GM12878 (cell line): ENCODE data around the gene SPOCK1. TPM values are rescaled to one million over a fixed set of nuclear protein-coding genes. Genes with fewer than 3 reads are reported as not detected.

Experiments
- ATAC-seq: fragments of 200-7000 bp; cut with Tn5 transposase; 3 replicates; pipeline ENCODE4 v1.9.1; 2020; ENCODE audit warnings: mild to moderate bottlenecking, moderate library complexity
- BruUV-seq: library from RNA; stranded (reverse); fragments of 400-500 nt; replicated peaks from 2 replicates; lab custom pipeline; 2021; lab: Mats Ljungman, UMichigan
- CTCF ChIA-PET: fragments of 300-600 bp; sonication (Branson Sonifier 250); formaldehyde crosslinking; extraction: SDS; loops from one replicate; lab custom pipeline; 2021; ENCODE audit warnings: inconsistent platforms; lab: Yijun Ruan, JAX
- POLR2A ChIA-PET: fragments of 350-600 bp; formaldehyde crosslinking; extraction: SDS; loops from one replicate; lab custom pipeline; 2021; ENCODE audit warnings: inconsistent platforms; lab: Charles Lee
- RAD21 ChIA-PET: fragments of 300-600 bp; sonication (Branson Sonifier 250); formaldehyde crosslinking; loops from one replicate; lab custom pipeline; 2023; ENCODE audit warnings: antibody characterized with exemption; ENCODE audit not compliant: unreplicated experiment; lab: Charles Lee
- SMC1A ChIA-PET: fragments of 300-600 bp; sonication (Branson Sonifier 250); formaldehyde crosslinking; loops from one replicate; lab custom pipeline; 2023; ENCODE audit not compliant: unreplicated experiment, uncharacterized antibody; lab: Charles Lee
- DNase-seq: peaks from one replicate; pipeline ENCODE4 v3.0.0-alpha.2; 2011; ENCODE audit warnings: low read depth, low spot score
- FAIRE-seq: peaks from 3 replicates; lab custom pipeline; 2011; peaks lifted over from hg19 to GRCh38; lab: Jason Lieb, UNC
- H2AFZ ChIP-seq: 2 replicates; pipeline ENCODE4 v1.6.0; 2011; ENCODE audit warnings: low read depth, low read length, control low read depth; ENCODE audit not compliant: control insufficient read depth
- H3K27ac ChIP-seq: 2 replicates; pipeline ENCODE4 v1.5.1; 2011; ENCODE audit warnings: control low read depth; ENCODE audit not compliant: control insufficient read depth, insufficient read depth
- H3K27me3 ChIP-seq, 2 experiments: replicated peaks in 1 of 2; 2 replicates each; pipeline versions ENCODE4 v1.6.0 to v1.6.1; 2011; ENCODE audit warnings: low read length in 1 of 2; ENCODE audit not compliant: control insufficient read depth in 2 of 2, insufficient read depth in 2 of 2
- H3K36me3 ChIP-seq, 2 experiments: 2 replicates each; pipeline ENCODE4 v1.5.1; 2011; ENCODE audit warnings: low read length in 1 of 2; ENCODE audit not compliant: control insufficient read depth in 2 of 2, insufficient read depth in 2 of 2
- H3K4me1 ChIP-seq: 2 replicates; pipeline ENCODE4 v1.6.1; 2011; ENCODE audit warnings: mild to moderate bottlenecking, low read length, moderate library complexity, mixed read lengths; ENCODE audit not compliant: control insufficient read depth, insufficient read depth
- H3K4me2 ChIP-seq: 2 replicates; pipeline ENCODE4 v1.6.0; 2011; ENCODE audit warnings: control low read depth; ENCODE audit not compliant: control insufficient read depth, insufficient read depth
- H3K4me3 ChIP-seq: fragments of 200-600 bp; sonication (generic); 2 replicates; pipeline ENCODE4 v1.5.1; 2016
- H3K79me2 ChIP-seq: 2 replicates; pipeline ENCODE4 v1.6.0; 2011; ENCODE audit warnings: low read length; ENCODE audit not compliant: control insufficient read depth, insufficient read depth
- H3K9ac ChIP-seq: 2 replicates; pipeline ENCODE4 v1.8.0; 2011; ENCODE audit warnings: low read length, control low read depth, mixed read lengths; ENCODE audit not compliant: control insufficient read depth, insufficient read depth
- H3K9me3 ChIP-seq: replicated peaks from 3 replicates; pipeline ENCODE4 v1.5.1; 2011; ENCODE audit warnings: mild to moderate bottlenecking, low read length; ENCODE audit not compliant: control insufficient read depth, insufficient read depth
- H4K20me1 ChIP-seq: 2 replicates; pipeline ENCODE4 v1.6.0; 2011; ENCODE audit not compliant: control insufficient read depth, insufficient read depth
- BHLHE40 ChIP-seq, 2 experiments: fragments of 450-650 bp in 1 of 2; IDR thresholded peaks; 2 replicates each; pipeline ENCODE4 v1.6.1; 2011 to 2017; ENCODE audit warnings: low read depth in 2 of 2, borderline replicate concordance in 1 of 2, improper control_type of control experiment in 1 of 2, low read length in 1 of 2, mild to moderate bottlenecking in 1 of 2
- CEBPB ChIP-seq, 2 experiments: fragments of 150-350 bp in 1 of 2; IDR thresholded peaks; 2 replicates each; pipeline ENCODE4 v1.6.1; 2012 to 2014; ENCODE audit warnings: low read depth in 2 of 2, low read length in 2 of 2, borderline replicate concordance in 1 of 2, inconsistent platforms in 1 of 2
- DPF2 ChIP-seq: fragments of 450-650 bp; IDR thresholded peaks from 2 replicates; pipeline ENCODE4 v1.6.1; 2017; ENCODE audit warnings: mild to moderate bottlenecking
- ETV6 ChIP-seq, 2 experiments: fragments of 450-650 bp in 1 of 2; IDR thresholded peaks in 1 of 2; conservative IDR thresholded peaks in 1 of 2; 2 replicates each; pipeline ENCODE4 v1.6.1; 2014; ENCODE audit warnings: antibody characterized with exemption in 1 of 2, borderline replicate concordance in 1 of 2, low read depth in 1 of 2, mild to moderate bottlenecking in 1 of 2, moderate library complexity in 1 of 2
- EZH2 ChIP-seq: IDR thresholded peaks from 2 replicates; pipeline ENCODE4 v1.6.1; 2012; ENCODE audit warnings: low read depth, mild to moderate bottlenecking, control low read depth, inconsistent platforms, low read length, borderline replicate concordance; ENCODE audit not compliant: control insufficient read depth
- FOS ChIP-seq: IDR thresholded peaks from 3 replicates; pipeline ENCODE4 v1.6.1; 2011; ENCODE audit warnings: borderline replicate concordance; ENCODE audit not compliant: insufficient read length; ENCODE audit errors: extremely low read depth
- IKZF1 ChIP-seq: fragments of 450-650 bp; conservative IDR thresholded peaks from 2 replicates; pipeline ENCODE4 v1.6.1; 2017; ENCODE audit warnings: antibody characterized with exemption, mild to moderate bottlenecking
- KDM1A ChIP-seq: fragments of 200-600 bp; sonication (generic); IDR thresholded peaks from 2 replicates; pipeline ENCODE4 v1.6.1; 2016; ENCODE audit warnings: borderline replicate concordance
- NR2F1 ChIP-seq: fragments of 450-650 bp; conservative IDR thresholded peaks from 2 replicates; pipeline ENCODE4 v1.6.1; 2017; ENCODE audit warnings: mild to moderate bottlenecking
- PAX8 ChIP-seq: fragments of 450-650 bp; IDR thresholded peaks from 2 replicates; pipeline ENCODE4 v1.6.1; 2017; ENCODE audit warnings: mild to moderate bottlenecking, moderate library complexity
- PML ChIP-seq: IDR thresholded peaks from 2 replicates; pipeline ENCODE4 v1.6.1; 2012; ENCODE audit warnings: low read length, inconsistent platforms
- RAD51 ChIP-seq: fragments of 450-650 bp; IDR thresholded peaks from 2 replicates; pipeline ENCODE4 v1.6.1; 2016; ENCODE audit warnings: moderate library complexity, mild to moderate bottlenecking, inconsistent platforms
- RELB ChIP-seq: fragments of 450-650 bp; IDR thresholded peaks from 2 replicates; pipeline ENCODE4 v1.6.1; 2017; ENCODE audit warnings: low read depth, mild to moderate bottlenecking, moderate library complexity
- SREBF2 ChIP-seq: IDR thresholded peaks from 2 replicates; pipeline ENCODE4 v1.6.1; 2012; ENCODE audit warnings: mild to moderate bottlenecking, low read length
- STAT1 ChIP-seq: fragments of 450-650 bp; conservative IDR thresholded peaks from 2 replicates; pipeline ENCODE4 v1.6.1; 2014; ENCODE audit warnings: antibody characterized with exemption, mild to moderate bottlenecking
- SUPT20H ChIP-seq: IDR thresholded peaks from 2 replicates; pipeline ENCODE4 v1.6.1; 2011; ENCODE audit warnings: low read depth, mild to moderate bottlenecking, low read length, moderate library complexity, borderline replicate concordance; ENCODE audit not compliant: control insufficient read depth
- USF2 ChIP-seq: IDR thresholded peaks from 2 replicates; pipeline ENCODE4 v1.6.1; 2011; ENCODE audit warnings: low read depth, low read length, improper control_type of control experiment, borderline replicate concordance
- ZNF622 ChIP-seq: fragments of 450-650 bp; IDR thresholded peaks from 2 replicates; pipeline ENCODE4 v1.6.1; 2017; ENCODE audit warnings: mild to moderate bottlenecking, inconsistent platforms
- WGBS: methylation state at CpG from one replicate; pipeline ENCODE4 v1.1.6; 2016; ENCODE audit warnings: low lambda C conversion rate; ENCODE audit not compliant: insufficient replicate concordance, insufficient coverage; ENCODE audit errors: missing lambda C conversion rate; 5-methylcytosine and 5-hydroxymethylcytosine counted together
- in situ Hi-C: fragments of 300-500 bp; cut with MboI; formaldehyde crosslinking; loops from 9 replicates; pipeline ENCODE4 v1.14.3; 2018; ENCODE audit warnings: mixed read lengths
- intact Hi-C: fragments of 100-400 bp; cut with micrococcal nuclease; formaldehyde crosslinking; loops from one replicate; pipeline ENCODE4 v1.14.2; 2022; ENCODE audit not compliant: unreplicated experiment
- polyA plus RNA-seq, 11 experiments: library from polyadenylated mRNA; depleted of rRNA in 4 of 11; unstranded in 6 of 11; stranded (reverse) in 5 of 11; fragments of >200 nt; fragmentation: Nextera tagmentation in 4 of 11; fragmentation: Illumina TruSeq in 1 of 11; extraction: Ambion mirVana in 4 of 11; extraction: Trizol in 1 of 11; gene quantifications; 1 replicate in 1 of 11; 2 replicates in 10 of 11; pipeline versions ENCODE4 v1.2.1 to v1.2.3, GENCODE V29; 2011 to 2016; ENCODE audit warnings: inconsistent platforms in 2 of 11, missing spikeins in 2 of 11, low read depth in 1 of 11
- total RNA-seq, 4 experiments: library from RNA; depleted of rRNA in 3 of 4; stranded (reverse); fragments of >200 nt in 3 of 4; fragmentation: Illumina TruSeq in 1 of 4; extraction: Trizol in 1 of 4; gene quantifications; 2 replicates each; pipeline versions ENCODE4 v1.2.1 to v1.2.3, GENCODE V29; 2013 to 2021

Gene SPOCK1
- total and polyA plus RNA-seq, 10 of the 15 experiments (the other 5 are each of a cell fraction or from before 2014, with no cell fraction given): 0.06 to 0.68 (median 0.25) TPM; not detected in 3

GRCh38 chr5:137113161-137113560 lies 386.0 kb downstream of the SPOCK1 start:
- FAIRE-seq: no peak
- WGBS: 56% methylated on average over 7 of the region's 7 CpGs
- CTCF ChIA-PET: no interaction called here
- Histone ChIP-seq H3K4me2 (no peak overlapping the region), H2AFZ (no peak overlapping the region), H4K20me1 (no peaks in the 10 kb centered on the region), H3K4me3 (no peak overlapping the region), H3K27ac (no peak overlapping the region), H3K79me2 (no peaks in the 10 kb centered on the region), H3K9ac (no peak overlapping the region), H3K27me3 (0 out of 4 replicates have a peak, but pooled peaks cover 0 to 1% of the 10 kb centered on the region in 2 experiments), H3K36me3 (no peaks in the 10 kb centered on the region), H3K9me3 (no peaks in the 10 kb centered on the region), H3K4me1 (no peaks in the 10 kb centered on the region)
- intact Hi-C loops (no loop called here), in situ Hi-C loops (no loop called here)
- SMC1A ChIA-PET: no interaction called here
- ATAC-seq: no peak
- TF ChIP-seq KDM1A (no peak), FOS (no peak), PML (no peak), EZH2 (no peak), SUPT20H (no peak), ETV6 (conservative IDR thresholded peaks at IDR 0.05 in 1 of 2, IDR thresholded peaks at IDR 0.05 in 1 of 2; ENCODE audit: borderline replicate concordance in 1 of 2, low read depth in 1 of 2) (no peak), NR2F1 (no peak), PAX8 (no peak), RAD51 (no peak), SREBF2 (no peak), STAT1 (no peak), CEBPB (IDR thresholded peaks at IDR 0.05; ENCODE audit: borderline replicate concordance in 1 of 2, low read depth in 2 of 2, low read length in 2 of 2) (no peak), DPF2 (no peak), BHLHE40 (IDR thresholded peaks at IDR 0.05; ENCODE audit: borderline replicate concordance in 1 of 2, low read depth in 2 of 2, low read length in 1 of 2) (no peak), IKZF1 (no peak), ZNF622 (no peak), RELB (no peak), USF2 (no peak)
- RAD21 ChIA-PET: interaction anchor here (0.5 kb wide), 1 partner anchor 79 kb away, joined by 3 read pairs; no protein-coding TSS in a partner anchor
- POLR2A ChIA-PET: no interaction called here
- no peak for DNase-seq
- BruUV-seq: no TSS peak
